ENCODE measurements around the gene LIPG. TPM values are rescaled to one million over a fixed set of nuclear protein-coding genes. Genes with fewer than 3 reads are reported as not detected.

LIPG gene
- total and polyA plus RNA-seq, 2 donors from 2014 or later: 4.8 to 50.9 TPM

DNA sequence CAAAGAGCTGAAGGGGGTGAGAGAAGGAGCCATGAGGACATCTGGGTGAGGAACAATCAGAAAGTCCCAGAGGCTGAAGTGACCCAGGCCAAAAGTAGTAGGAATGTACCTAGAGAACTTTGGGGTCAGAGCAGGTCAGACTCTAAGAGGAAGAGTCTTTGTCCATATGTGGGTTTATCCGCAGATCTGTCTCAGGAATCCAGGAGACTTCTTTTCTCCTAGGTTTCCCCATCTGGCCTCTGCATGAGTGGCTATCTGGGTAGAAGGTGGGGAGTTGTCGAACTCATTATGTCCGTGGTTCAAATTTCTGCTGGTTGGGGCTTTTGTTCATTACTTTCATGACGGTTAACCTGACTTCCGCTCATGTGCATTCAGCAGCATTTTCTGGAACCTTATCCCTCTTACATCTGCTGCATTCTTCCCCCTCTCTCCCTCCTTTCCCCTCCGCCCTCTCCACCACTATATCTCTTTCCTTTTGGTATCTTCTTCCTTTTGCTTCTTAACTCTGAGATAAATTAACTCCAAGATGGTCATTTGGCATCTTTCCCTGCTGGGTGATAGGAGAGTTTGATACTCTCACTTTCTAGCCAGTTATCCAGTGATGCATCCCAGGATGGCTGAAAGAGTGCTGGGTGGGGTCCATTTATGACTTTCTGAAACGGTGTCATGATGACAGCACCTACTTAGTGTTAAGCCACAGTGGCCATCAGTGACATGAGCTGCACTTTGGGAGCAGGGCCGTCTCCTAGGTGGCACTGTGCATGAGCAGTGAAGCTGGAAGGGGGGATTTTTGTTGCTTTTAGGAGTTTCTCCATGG lies 2.1 kb downstream of the LIPG start:
- Histone ChIP-seq H3K9ac (ENCODE audit: low read length in 3 of 3) (peak overlapping the region in 1 of 3 donors; percentile 19), H3K36me3 (ENCODE audit: control insufficient read depth in 2 of 3, insufficient read depth in 3 of 3, low read length in 3 of 3) (no peaks in the 10 kb centered on the region), H3K9me3 (ENCODE audit: control insufficient read depth in 2 of 3, insufficient read depth in 1 of 3, low read length in 3 of 3) (no peaks in the 10 kb centered on the region), H3K4me1 (ENCODE audit: control insufficient read depth in 2 of 3, insufficient read depth in 2 of 3, low read depth in 1 of 3, low read length in 3 of 3) (peaks cover 0 to 35% (median 25%) of the 10 kb centered on the region in 3 donors), H3K4me3 (ENCODE audit: low read length in 3 of 3) (peak overlapping the region in 2 of 3 donors; percentile 7 to 65), H3K27ac (ENCODE audit: low read depth in 2 of 2, low read length in 2 of 2) (no peak overlapping the region), H3K27me3 (ENCODE audit: control insufficient read depth, insufficient read depth, low read length) (no peaks in the 10 kb centered on the region)
- TF ChIP-seq, protein P1, sequence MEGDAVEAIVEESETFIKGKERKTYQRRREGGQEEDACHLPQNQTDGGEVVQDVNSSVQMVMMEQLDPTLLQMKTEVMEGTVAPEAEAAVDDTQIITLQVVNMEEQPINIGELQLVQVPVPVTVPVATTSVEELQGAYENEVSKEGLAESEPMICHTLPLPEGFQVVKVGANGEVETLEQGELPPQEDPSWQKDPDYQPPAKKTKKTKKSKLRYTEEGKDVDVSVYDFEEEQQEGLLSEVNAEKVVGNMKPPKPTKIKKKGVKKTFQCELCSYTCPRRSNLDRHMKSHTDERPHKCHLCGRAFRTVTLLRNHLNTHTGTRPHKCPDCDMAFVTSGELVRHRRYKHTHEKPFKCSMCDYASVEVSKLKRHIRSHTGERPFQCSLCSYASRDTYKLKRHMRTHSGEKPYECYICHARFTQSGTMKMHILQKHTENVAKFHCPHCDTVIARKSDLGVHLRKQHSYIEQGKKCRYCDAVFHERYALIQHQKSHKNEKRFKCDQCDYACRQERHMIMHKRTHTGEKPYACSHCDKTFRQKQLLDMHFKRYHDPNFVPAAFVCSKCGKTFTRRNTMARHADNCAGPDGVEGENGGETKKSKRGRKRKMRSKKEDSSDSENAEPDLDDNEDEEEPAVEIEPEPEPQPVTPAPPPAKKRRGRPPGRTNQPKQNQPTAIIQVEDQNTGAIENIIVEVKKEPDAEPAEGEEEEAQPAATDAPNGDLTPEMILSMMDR (IDR thresholded peaks at IDR 0.05; ENCODE audit: borderline replicate concordance, extremely low read depth, insufficient read depth): no peak
- DNase-seq (peak in 3 of 5 donors; percentile 29 to 63 (median 52)), FAIRE-seq (no peak)
- intact Hi-C loops (cut with DNase I): no loop called here

GRCh38 chr18:49564518-49564834 lies 2.6 kb downstream of the LIPG start:
- Histone ChIP-seq H3K27ac (ENCODE audit: low read depth in 2 of 2, low read length in 2 of 2) (no peak overlapping the region), H3K9ac (ENCODE audit: low read length in 3 of 3) (no peak overlapping the region), H3K27me3 (ENCODE audit: control insufficient read depth, insufficient read depth, low read length) (no peaks in the 10 kb centered on the region), H3K4me1 (ENCODE audit: control insufficient read depth in 2 of 3, insufficient read depth in 2 of 3, low read depth in 1 of 3, low read length in 3 of 3) (peaks cover 0 to 35% (median 27%) of the 10 kb centered on the region in 3 donors), H3K36me3 (ENCODE audit: control insufficient read depth in 2 of 3, insufficient read depth in 3 of 3, low read length in 3 of 3) (no peaks in the 10 kb centered on the region), H3K4me3 (ENCODE audit: low read length in 3 of 3) (no peak overlapping the region), H3K9me3 (ENCODE audit: control insufficient read depth in 2 of 3, insufficient read depth in 1 of 3, low read length in 3 of 3) (no peaks in the 10 kb centered on the region)
- intact Hi-C loops (cut with DNase I): no loop called here
- TF ChIP-seq, protein P1 (IDR thresholded peaks at IDR 0.05; ENCODE audit: borderline replicate concordance, extremely low read depth, insufficient read depth): no peak
- FAIRE-seq (no peak), DNase-seq (no peak)

- Histone ChIP-seq H3K4me1 (ENCODE audit: control insufficient read depth in 2 of 3, insufficient read depth in 2 of 3, low read depth in 1 of 3, low read length in 3 of 3) (peaks cover 0 to 32% (median 27%) of the 10 kb centered on the region in 3 donors), H3K27ac (ENCODE audit: low read depth in 2 of 2, low read length in 2 of 2) (no peak overlapping the region), H3K9ac (ENCODE audit: low read length in 3 of 3) (no peak overlapping the region), H3K27me3 (ENCODE audit: control insufficient read depth, insufficient read depth, low read length) (no peaks in the 10 kb centered on the region), H3K9me3 (ENCODE audit: control insufficient read depth in 2 of 3, insufficient read depth in 1 of 3, low read length in 3 of 3) (no peaks in the 10 kb centered on the region), H3K36me3 (ENCODE audit: control insufficient read depth in 2 of 3, insufficient read depth in 3 of 3, low read length in 3 of 3) (no peaks in the 10 kb centered on the region), H3K4me3 (ENCODE audit: low read length in 3 of 3) (no peak overlapping the region)
- FAIRE-seq (no peak), DNase-seq (no peak)
- TF ChIP-seq, protein P1 (IDR thresholded peaks at IDR 0.05; ENCODE audit: borderline replicate concordance, extremely low read depth, insufficient read depth): no peak
- intact Hi-C loops (cut with DNase I): no loop called here
Measured at GRCh38 chr18:49565101-49565500, 3.2 kb downstream of the LIPG start.
